OCI-LY1 (cell line): ENCODE results near the gene ACSS1.

Source experiments
- CTCF ChIP-seq: fragments of 200-600 bp; sonication (generic), shearing (Covaris generic); IDR thresholded peaks from 2 replicates; pipeline ENCODE4 v1.5.1; 2017; ENCODE audit warnings: mild to moderate bottlenecking, antibody characterized with exemption, low read length, moderate library complexity, mixed read lengths
- EZH2 ChIP-seq: fragments of 200-600 bp; sonication (generic), shearing (Covaris generic); IDR thresholded peaks from 2 replicates; pipeline ENCODE4 v1.8.0; 2017; ENCODE audit warnings: borderline replicate concordance, mixed run types, mild to moderate bottlenecking, antibody characterized with exemption, low read length, moderate library complexity, mixed read lengths

GRCh38 chr20:25051386-25052155, 6.4 kb downstream of the ACSS1 start:
- no peak for TF ChIP-seq CTCF
- TF ChIP-seq EZH2 = no peak
